A549 (cell line): Measurements from ENCODE around the gene POLR2E.

Source experiments
- BHLHE40 ChIP-seq: IDR thresholded peaks from 2 replicates; pipeline ENCODE4 v1.6.1; 2012; ENCODE audit warnings: low read depth, low read length, inconsistent platforms
- HOXA7 ChIP-seq: fragments of 250-450 bp; sonication (Bioruptor Pico); IDR thresholded peaks from 2 replicates; pipeline ENCODE4 v1.5.0; 2020; ENCODE audit warnings: mild to moderate bottlenecking, moderate library complexity
- KDM5A ChIP-seq: fragments of 200-600 bp; sonication (generic); IDR thresholded peaks from 2 replicates; pipeline ENCODE4 v1.6.1; 2016; ENCODE audit warnings: antibody characterized with exemption, mild to moderate bottlenecking
- POLR2A ChIP-seq: IDR thresholded peaks from 2 replicates; pipeline ENCODE4 v1.6.1; 2012; ENCODE audit warnings: mild to moderate bottlenecking, low read length
- RAD21 ChIP-seq, 2 experiments: fragments of >200 bp in 1 of 2; sonication (Bioruptor Twin) in 1 of 2; formaldehyde crosslinking in 1 of 2; IDR thresholded peaks in 1 of 2; conservative IDR thresholded peaks in 1 of 2; 2 replicates in 1 of 2; 3 replicates in 1 of 2; pipeline ENCODE4 v1.6.1; 2012 to 2018; ENCODE audit warnings: inconsistent platforms in 1 of 2
- SMC3 ChIP-seq: fragments of >200 bp; sonication (Bioruptor Twin); formaldehyde crosslinking; IDR thresholded peaks from 3 replicates; pipeline ENCODE4 v1.6.1; 2018; ENCODE audit warnings: inconsistent platforms
- TF ChIP-seq, protein P1 (sequence below): fragments of >200 bp; sonication (Bioruptor Twin); formaldehyde crosslinking; IDR thresholded peaks from 3 replicates; pipeline ENCODE4 v1.5.1; 2016
- TF ChIP-seq, protein P2 (sequence below): IDR thresholded peaks from 2 replicates; pipeline ENCODE4 v1.6.1; 2012

DNA sequence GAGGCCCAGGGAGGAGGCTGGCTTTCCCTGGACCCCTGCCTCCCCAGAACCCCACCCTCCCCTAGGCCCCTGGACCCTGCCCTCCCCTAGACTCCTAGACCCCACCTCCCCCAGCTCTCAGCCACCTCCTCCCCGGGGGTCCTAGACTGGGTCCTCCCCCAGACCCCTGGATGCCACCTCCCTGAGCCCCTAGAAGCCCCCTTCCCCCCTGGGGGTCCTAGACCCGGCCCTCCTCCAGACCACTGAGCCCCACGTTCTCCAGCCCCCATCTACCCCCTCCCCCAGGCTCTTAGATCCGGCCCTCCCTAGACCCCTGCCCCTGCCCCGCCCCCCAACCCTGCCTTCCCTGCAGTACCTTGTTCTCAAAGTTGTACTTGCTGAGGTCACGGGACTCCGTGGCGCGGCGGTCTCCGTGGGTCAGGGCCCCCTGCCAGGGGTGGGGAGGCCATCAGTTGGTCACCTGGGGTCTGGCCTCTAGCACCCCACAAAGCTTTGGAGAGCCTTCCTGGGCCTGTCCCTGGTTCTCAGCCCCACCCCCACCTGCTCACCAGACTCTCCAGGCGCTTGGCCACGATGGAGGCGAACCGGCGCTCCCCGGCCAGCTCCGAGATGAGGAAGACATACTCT, 16.6 kb upstream of the POLR2E start:
- no peak for TF ChIP-seq POLR2A
- TF ChIP-seq, protein P1, sequence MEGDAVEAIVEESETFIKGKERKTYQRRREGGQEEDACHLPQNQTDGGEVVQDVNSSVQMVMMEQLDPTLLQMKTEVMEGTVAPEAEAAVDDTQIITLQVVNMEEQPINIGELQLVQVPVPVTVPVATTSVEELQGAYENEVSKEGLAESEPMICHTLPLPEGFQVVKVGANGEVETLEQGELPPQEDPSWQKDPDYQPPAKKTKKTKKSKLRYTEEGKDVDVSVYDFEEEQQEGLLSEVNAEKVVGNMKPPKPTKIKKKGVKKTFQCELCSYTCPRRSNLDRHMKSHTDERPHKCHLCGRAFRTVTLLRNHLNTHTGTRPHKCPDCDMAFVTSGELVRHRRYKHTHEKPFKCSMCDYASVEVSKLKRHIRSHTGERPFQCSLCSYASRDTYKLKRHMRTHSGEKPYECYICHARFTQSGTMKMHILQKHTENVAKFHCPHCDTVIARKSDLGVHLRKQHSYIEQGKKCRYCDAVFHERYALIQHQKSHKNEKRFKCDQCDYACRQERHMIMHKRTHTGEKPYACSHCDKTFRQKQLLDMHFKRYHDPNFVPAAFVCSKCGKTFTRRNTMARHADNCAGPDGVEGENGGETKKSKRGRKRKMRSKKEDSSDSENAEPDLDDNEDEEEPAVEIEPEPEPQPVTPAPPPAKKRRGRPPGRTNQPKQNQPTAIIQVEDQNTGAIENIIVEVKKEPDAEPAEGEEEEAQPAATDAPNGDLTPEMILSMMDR: no peak
- no peak for TF ChIP-seq RAD21 (conservative IDR thresholded peaks at IDR 0.05 in 1 of 2, IDR thresholded peaks at IDR 0.05 in 1 of 2)
- TF ChIP-seq, protein P2, sequence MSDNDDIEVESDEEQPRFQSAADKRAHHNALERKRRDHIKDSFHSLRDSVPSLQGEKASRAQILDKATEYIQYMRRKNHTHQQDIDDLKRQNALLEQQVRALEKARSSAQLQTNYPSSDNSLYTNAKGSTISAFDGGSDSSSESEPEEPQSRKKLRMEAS: no peak
- TF ChIP-seq BHLHE40: no peak
- TF ChIP-seq KDM5A: no peak
- no peak for TF ChIP-seq HOXA7 (CRISPR knock-in tag)
- TF ChIP-seq SMC3: no peak
